NCI-H1105 (cell line): ENCODE measurements around the gene TMEM178B.
A peak's percentile ranks its signal among the peaks of the same experiment; 100 is the strongest.
"Not testable (repeated sequence)": the region's sequence is repeated elsewhere in the genome, so short reads cannot be mapped to it uniquely, and the experiment has no call there.

Source experiments
- DNase-seq: peaks from one replicate; lab custom pipeline; 2025; lab: John Stamatoyannopoulos, UW

The TMEM178B gene

GRCh38 chr7:141073641-141074161, at the start of gene TMEM178B:
TSS of gene TMEM178B (plus strand) at chr7:141074064.
- peak; percentile 48 for DNase-seq

- DNase-seq = no peak
Measured at GRCh38 chr7:141024668-141025067, 49.2 kb upstream of the TMEM178B start.

- no peak for DNase-seq
Measured at GRCh38 chr7:141027043-141027442, 46.8 kb upstream of the TMEM178B start.

DNA sequence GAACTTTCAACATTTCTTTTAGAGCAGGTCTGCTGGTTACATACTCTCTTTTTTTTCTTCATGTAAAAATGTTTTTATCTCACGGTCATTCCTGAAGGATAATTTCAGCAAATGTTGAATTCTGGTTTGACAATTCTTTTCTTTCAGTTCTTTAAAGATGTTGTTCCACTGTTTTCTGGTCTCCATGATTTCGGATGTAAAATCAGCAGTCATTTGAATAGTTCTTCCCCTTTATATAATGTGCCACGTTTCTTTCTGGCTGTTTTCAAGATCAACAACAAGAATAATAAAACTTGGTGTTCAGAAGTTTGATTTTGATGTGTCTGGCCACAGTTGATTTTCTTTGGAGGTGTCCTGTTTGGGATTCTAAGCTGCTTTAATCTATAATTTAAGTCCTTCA, 45.1 kb upstream of the TMEM178B start:
- DNase-seq = no peak

DNA sequence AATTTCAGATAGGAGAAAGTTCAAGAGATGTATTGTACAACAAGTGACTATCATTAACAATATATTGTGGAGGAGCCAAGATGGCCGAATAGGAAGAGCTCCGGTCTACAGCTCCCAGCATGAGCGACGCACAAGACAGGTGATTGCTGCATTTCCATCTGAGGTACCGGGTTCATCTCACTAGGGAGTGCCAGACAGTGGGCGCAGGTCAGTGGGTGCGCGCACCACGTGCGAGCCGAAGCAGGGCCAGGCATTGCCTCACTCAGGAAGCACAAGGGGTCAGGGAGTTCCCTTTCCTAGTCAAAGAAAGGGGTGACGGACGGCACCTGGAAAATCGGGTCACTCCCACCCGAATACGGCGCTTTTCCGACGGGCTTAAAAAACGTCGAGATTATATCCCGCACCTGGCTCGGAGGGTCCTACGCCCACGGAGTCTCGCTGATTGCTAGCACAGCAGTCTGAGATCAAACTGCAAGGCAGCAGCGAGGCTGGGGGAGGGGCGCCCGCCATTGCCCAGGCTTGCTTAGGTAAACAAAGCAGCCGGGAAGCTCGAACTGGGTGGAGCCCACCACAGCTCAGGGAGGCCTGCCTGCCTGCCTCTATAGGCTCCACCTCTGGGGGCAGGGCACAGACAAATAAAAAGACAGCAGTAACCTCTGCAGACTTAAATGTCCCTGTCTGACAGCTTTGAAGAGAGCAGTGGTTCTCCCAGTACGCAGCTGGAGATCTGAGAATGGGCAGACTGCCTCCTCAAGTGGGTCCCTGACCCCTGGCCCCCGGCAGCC, 41.1 kb upstream of the TMEM178B start:
- DNase-seq = not testable (repeated sequence)

GRCh38 chr7:141038100-141038499, 35.8 kb upstream of the TMEM178B start:
- not testable (repeated sequence) for DNase-seq

GRCh38 chr7:141039376-141039775, 34.5 kb upstream of the TMEM178B start:
- DNase-seq = no peak

GRCh38 chr7:141042222-141043193, 31.4 kb upstream of the TMEM178B start:
- no peak for DNase-seq

- DNase-seq = no peak
Measured at GRCh38 chr7:141043616-141044015, 30.2 kb upstream of the TMEM178B start.

GRCh38 chr7:141045126-141045841, 28.6 kb upstream of the TMEM178B start:
- no peak for DNase-seq

GRCh38 chr7:141045842-141046620, 27.8 kb upstream of the TMEM178B start:
- DNase-seq = no peak

GRCh38 chr7:141053626-141054025, 20.2 kb upstream of the TMEM178B start:
- no peak for DNase-seq

- no peak for DNase-seq
Measured at GRCh38 chr7:141055146-141055545, 18.7 kb upstream of the TMEM178B start.

GRCh38 chr7:141057788-141058187, 16.1 kb upstream of the TMEM178B start:
- no peak for DNase-seq

- DNase-seq = not testable (repeated sequence)
Measured at GRCh38 chr7:141067856-141068255, 6.0 kb upstream of the TMEM178B start.

DNA sequence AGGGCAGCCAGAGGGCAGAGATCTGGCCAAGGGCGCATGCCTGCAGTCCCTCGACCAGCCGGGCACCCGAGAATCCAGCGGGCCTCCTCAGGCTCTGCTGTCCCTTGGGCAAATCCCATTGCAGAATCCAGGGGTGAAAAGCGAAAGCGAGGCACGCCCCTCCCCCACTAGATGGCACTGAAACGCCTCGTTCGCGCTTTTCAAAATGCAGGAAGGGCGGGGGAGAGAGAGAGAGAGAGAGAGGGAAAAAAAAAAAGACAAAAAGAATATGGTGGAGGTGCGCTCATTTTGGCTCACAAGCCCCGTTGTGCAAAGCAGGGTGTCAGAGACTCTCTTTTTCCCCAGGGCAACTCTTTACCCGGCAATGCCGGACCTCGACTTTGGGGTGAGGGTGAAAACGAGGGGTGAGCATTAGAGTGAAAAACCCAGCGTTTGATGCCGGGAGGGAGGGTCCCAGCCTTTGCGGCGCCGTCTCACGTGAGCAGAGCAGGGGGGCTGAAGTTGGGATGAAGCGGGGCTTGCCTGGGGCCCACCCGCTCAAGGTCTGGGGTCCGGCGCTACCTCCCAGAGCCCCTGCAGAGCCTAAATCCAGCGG, 2.5 kb upstream of the TMEM178B start:
- peak; percentile 84 for DNase-seq

DNA sequence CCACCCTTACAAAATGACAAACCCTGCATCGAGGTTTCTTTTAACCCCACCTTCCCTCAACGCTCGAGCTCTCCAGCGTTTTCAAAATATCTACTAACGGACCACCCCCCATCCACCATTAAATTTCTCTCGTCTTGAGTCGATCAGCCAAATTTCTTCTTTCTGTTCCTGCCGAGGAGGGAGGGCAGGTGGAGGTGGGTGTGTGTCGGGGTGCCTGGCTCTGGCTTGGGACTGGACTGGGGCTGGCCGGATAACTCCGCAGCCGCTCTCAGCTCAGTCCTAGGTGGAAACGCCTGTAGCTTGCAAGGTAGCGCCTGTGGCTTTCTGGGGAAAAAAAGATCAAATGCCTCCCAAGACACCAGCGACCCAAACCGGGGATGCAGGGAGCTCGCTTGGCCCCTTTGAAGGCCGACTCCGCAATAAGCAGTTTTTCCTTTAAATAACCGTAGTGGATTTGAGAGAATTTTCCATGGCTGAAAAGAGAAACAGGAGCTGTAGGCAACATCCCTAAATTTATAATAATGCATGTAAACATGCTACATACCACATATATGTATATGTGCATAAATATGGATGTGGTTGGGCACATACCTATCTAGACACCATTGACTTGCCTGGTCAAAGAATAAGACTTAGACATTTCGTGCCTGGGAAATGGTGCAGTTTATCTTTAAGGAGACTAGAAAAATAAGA, 1.9 kb upstream of the TMEM178B start:
- peak; percentile 24 for DNase-seq

- DNase-seq = peak; percentile 69
Measured at GRCh38 chr7:141072548-141073172, 1.2 kb upstream of the TMEM178B start.

- DNase-seq = peak; percentile 37
Measured at GRCh38 chr7:141073173-141073640, 657 bp upstream of the TMEM178B start.
